Activated CD4-positive, CD25-positive, alpha-beta regulatory T cell treated with anti-CD3 and anti-CD28 coated beads, Interleukin-2, amount 50 U/mL, for 16 hours (primary cell): ENCODE results near the gene SEMA4B.

Experiments
- DNase-seq: peaks from one replicate; pipeline ENCODE4 v3.0.0-alpha.2; 2020; ENCODE audit warnings: low read depth, low spot score

Gene SEMA4B

GRCh38 chr15:90225504-90226234 lies 24.5 kb downstream of the SEMA4B start:
- DNase-seq: no peak

GRCh38 chr15:90227336-90227735 lies 26.2 kb downstream of the SEMA4B start:
- no peak for DNase-seq

GRCh38 chr15:90227816-90228772 lies 27.0 kb downstream of the SEMA4B start:
- DNase-seq: no peak

- no peak for DNase-seq
These were observed 27.8 kb downstream of the SEMA4B start for GRCh38 chr15:90228960-90229359.

GRCh38 chr15:90230071-90230494 lies 29.0 kb downstream of the SEMA4B start:
- no peak for DNase-seq

- no peak for DNase-seq
These were observed 29.5 kb downstream of the SEMA4B start for GRCh38 chr15:90230610-90231009.

- DNase-seq: peak; percentile 63
These were observed 30.2 kb downstream of the SEMA4B start for GRCh38 chr15:90231028-90232017.

GRCh38 chr15:90232196-90232595 lies 31.1 kb downstream of the SEMA4B start:
- DNase-seq: no peak

GRCh38 chr15:90232941-90233386 lies 31.8 kb downstream of the SEMA4B start:
- no peak for DNase-seq

- DNase-seq: peak; percentile 27
These were observed 32.4 kb downstream of the SEMA4B start, which contains the start of gene CIB1 for GRCh38 chr15:90233387-90234095. TSS of gene CIB1 (minus strand) at chr15:90233941. CDS start at chr15:90233885, 56 bp downstream.

GRCh38 chr15:90234096-90234988 lies 33.2 kb downstream of the SEMA4B start, which contains the start of gene GDPGP1:
TSS of gene GDPGP1 (plus strand) at chr15:90234209. CDS start at chr15:90240909, 6,700 bp downstream.
- peak; percentile 92 for DNase-seq

- DNase-seq: no peak
These were observed 38.2 kb downstream of the SEMA4B start for GRCh38 chr15:90239371-90239770.

- no peak for DNase-seq
These were observed 39.7 kb downstream of the SEMA4B start for GRCh38 chr15:90240856-90241255.

- no peak for DNase-seq
These were observed 40.4 kb downstream of the SEMA4B start for GRCh38 chr15:90241343-90242192.

GRCh38 chr15:90243943-90244639 lies 43.0 kb downstream of the SEMA4B start:
- no peak for DNase-seq

GRCh38 chr15:90248789-90249202 lies 47.7 kb downstream of the SEMA4B start:
- no peak for DNase-seq

GRCh38 chr15:90249203-90249863 lies 48.2 kb downstream of the SEMA4B start, which contains the start of gene TTLL13:
TSS of gene TTLL13 (plus strand) at chr15:90249556. CDS start at chr15:90250631, 1,075 bp downstream.
- peak; percentile 44 for DNase-seq
